Smooth muscle cell of the pulmonary artery (primary cell): ENCODE measurements around the gene CT45A3. TPM values are rescaled to one million over a fixed set of nuclear protein-coding genes. Genes with fewer than 3 reads are reported as not detected.

Source experiments
- total RNA-seq: library from RNA; depleted of rRNA; stranded (reverse); fragments of >200 nt; gene quantifications from 2 replicates; pipeline ENCODE4 v1.2.3, GENCODE V29; 2014

The CT45A3 gene
- not detected in 2 replicates for total RNA-seq

GRCh38 chrX:135768091-135768490, at the start of gene CT45A3:
CT45A3 (minus strand) TSS chrX:135768191; CDS start chrX:135764444, 3,747 bp downstream.

GRCh38 chrX:135802687-135803086, 34.7 kb upstream of the CT45A3 start, which contains the start of gene CT45A6:
CT45A6 (minus strand) TSS chrX:135802787; CDS start chrX:135798993, 3,794 bp downstream.

GRCh38 chrX:135785403-135785802, 17.4 kb upstream of the CT45A3 start, which contains the start of gene CT45A5:
CT45A5 (minus strand) TSS chrX:135785503; CDS start chrX:135781729, 3,774 bp downstream.

GRCh38 chrX:135713183-135713689, 54.8 kb downstream of the CT45A3 start, which contains the start of gene CT45A1:
CT45A1 (plus strand) TSS chrX:135713639; CDS start chrX:135718941, 5,302 bp downstream.

Other genes with a start within 250 kb of the CT45A3 start
- gene INTS6L, start 247.5 kb downstream of the CT45A3 start, total RNA-seq: 3.6 TPM in 2 replicates
- not detected in 2 replicates for gene CT45A1, start 54.6 kb downstream of the CT45A3 start, total RNA-seq
- gene CT45A5, start 17.3 kb upstream of the CT45A3 start, total RNA-seq: not detected in 2 replicates
- not detected in 2 replicates for gene CT45A6, start 34.6 kb upstream of the CT45A3 start, total RNA-seq
- not detected in 2 replicates for gene CT45A2, start 51.8 kb upstream of the CT45A3 start, total RNA-seq
- gene CT45A7, start 69.1 kb upstream of the CT45A3 start, total RNA-seq: not detected in 2 replicates
- not detected in 2 replicates for gene CT45A8, start 86.3 kb upstream of the CT45A3 start, total RNA-seq
- gene CT45A9, start 103.6 kb upstream of the CT45A3 start, total RNA-seq: not detected in 2 replicates
- not detected in 2 replicates for gene CT45A10, start 125.3 kb upstream of the CT45A3 start, total RNA-seq
- not detected in 2 replicates for gene SAGE1, start 125.5 kb upstream of the CT45A3 start, total RNA-seq
- gene MMGT1, start 205.8 kb upstream of the CT45A3 start, total RNA-seq: 14.6 and 19.9 TPM in 2 replicates
- 22.8 and 26.6 TPM in 2 replicates for gene SLC9A6, start 217.2 kb upstream of the CT45A3 start, total RNA-seq